Measurements from ENCODE around the gene CTSC.
"Not testable (repeated sequence)": the region's sequence is repeated elsewhere in the genome, so short reads cannot be mapped to it uniquely, and the experiment has no call there.

CTSC gene

GRCh38 chr11:88337987-88338668 is 592 bp upstream of the CTSC start:
- Mint-ChIP-seq H3K36me3 (peaks cover 10% of the 10 kb centered on the region), H3K4me1 (ENCODE audit: low read depth) (peaks cover 51% of the 10 kb centered on the region), H3K9me3 (ENCODE audit: low read depth) (no peaks in the 10 kb centered on the region), H3K27ac (peak overlapping the region; percentile 93), H3K4me3 (peak overlapping the region; percentile 90), H3K27me3 (no peaks in the 10 kb centered on the region)

- Mint-ChIP-seq H3K27me3 (no peaks in the 10 kb centered on the region), H3K27ac (peak overlapping the region; percentile 54), H3K4me1 (ENCODE audit: low read depth) (peaks cover 68% of the 10 kb centered on the region), H3K9me3 (ENCODE audit: low read depth) (no peaks in the 10 kb centered on the region), H3K36me3 (peaks cover 19% of the 10 kb centered on the region), H3K4me3 (peak overlapping the region; percentile 90)
Observed at GRCh38 chr11:88335284-88335683, 2.3 kb downstream of the CTSC start.

GRCh38 chr11:88333862-88334261 is 3.7 kb downstream of the CTSC start:
- peak overlapping the region; percentile 14 for H3K4me3 Mint-ChIP-seq
- H3K9me3 Mint-ChIP-seq (ENCODE audit: low read depth) = no peaks in the 10 kb centered on the region
- H3K27me3 Mint-ChIP-seq = no peaks in the 10 kb centered on the region
- peak overlapping the region; percentile 24 for H3K27ac Mint-ChIP-seq
- peaks cover 69% of the 10 kb centered on the region for H3K4me1 Mint-ChIP-seq (ENCODE audit: low read depth)
- peaks cover 21% of the 10 kb centered on the region for H3K36me3 Mint-ChIP-seq

GRCh38 chr11:88332851-88333250 is 4.7 kb downstream of the CTSC start:
- Mint-ChIP-seq H3K27ac (no peak overlapping the region), H3K27me3 (no peaks in the 10 kb centered on the region), H3K9me3 (ENCODE audit: low read depth) (no peaks in the 10 kb centered on the region), H3K4me1 (ENCODE audit: low read depth) (peaks cover 69% of the 10 kb centered on the region), H3K36me3 (peaks cover 21% of the 10 kb centered on the region), H3K4me3 (no peak overlapping the region)

- no peaks in the 10 kb centered on the region for H3K27me3 Mint-ChIP-seq
- peaks cover 26% of the 10 kb centered on the region for H3K36me3 Mint-ChIP-seq
- H3K9me3 Mint-ChIP-seq (ENCODE audit: low read depth) = no peaks in the 10 kb centered on the region
- no peak overlapping the region for H3K27ac Mint-ChIP-seq
- H3K4me1 Mint-ChIP-seq (ENCODE audit: low read depth) = peaks cover 82% of the 10 kb centered on the region
- H3K4me3 Mint-ChIP-seq = peak overlapping the region; percentile 18
Observed at GRCh38 chr11:88330826-88331428, 6.6 kb downstream of the CTSC start.

- H3K4me3 Mint-ChIP-seq = no peak overlapping the region
- no peaks in the 10 kb centered on the region for H3K9me3 Mint-ChIP-seq (ENCODE audit: low read depth)
- H3K27ac Mint-ChIP-seq = no peak overlapping the region
- H3K27me3 Mint-ChIP-seq = no peaks in the 10 kb centered on the region
- H3K4me1 Mint-ChIP-seq (ENCODE audit: low read depth) = peaks cover 82% of the 10 kb centered on the region
- peaks cover 28% of the 10 kb centered on the region for H3K36me3 Mint-ChIP-seq
Observed at GRCh38 chr11:88329563-88330250, 7.8 kb downstream of the CTSC start.

GRCh38 chr11:88327462-88328143 is 9.9 kb downstream of the CTSC start:
- Mint-ChIP-seq H3K9me3 (ENCODE audit: low read depth) (no peaks in the 10 kb centered on the region), H3K36me3 (peaks cover 33% of the 10 kb centered on the region), H3K4me3 (peak overlapping the region; percentile 7), H3K27me3 (no peaks in the 10 kb centered on the region), H3K4me1 (ENCODE audit: low read depth) (peaks cover 84% of the 10 kb centered on the region), H3K27ac (peak overlapping the region; percentile 29)

GRCh38 chr11:88327061-88327460 is 10.5 kb downstream of the CTSC start:
- Mint-ChIP-seq H3K27me3 (no peaks in the 10 kb centered on the region), H3K9me3 (ENCODE audit: low read depth) (no peaks in the 10 kb centered on the region), H3K4me1 (ENCODE audit: low read depth) (peaks cover 84% of the 10 kb centered on the region), H3K4me3 (no peak overlapping the region), H3K36me3 (peaks cover 39% of the 10 kb centered on the region), H3K27ac (no peak overlapping the region)

- H3K4me3 Mint-ChIP-seq = no peak overlapping the region
- no peaks in the 10 kb centered on the region for H3K9me3 Mint-ChIP-seq (ENCODE audit: low read depth)
- H3K27me3 Mint-ChIP-seq = no peaks in the 10 kb centered on the region
- H3K36me3 Mint-ChIP-seq = peaks cover 39% of the 10 kb centered on the region
- H3K27ac Mint-ChIP-seq = no peak overlapping the region
- H3K4me1 Mint-ChIP-seq (ENCODE audit: low read depth) = peaks cover 85% of the 10 kb centered on the region
Observed at GRCh38 chr11:88326099-88326498, 11.4 kb downstream of the CTSC start.

GRCh38 chr11:88324562-88325345 is 12.8 kb downstream of the CTSC start:
- H3K27me3 Mint-ChIP-seq = no peaks in the 10 kb centered on the region
- H3K4me3 Mint-ChIP-seq = no peak overlapping the region
- H3K36me3 Mint-ChIP-seq = peaks cover 36% of the 10 kb centered on the region
- peaks cover 87% of the 10 kb centered on the region for H3K4me1 Mint-ChIP-seq (ENCODE audit: low read depth)
- H3K27ac Mint-ChIP-seq = peak overlapping the region; percentile 12
- H3K9me3 Mint-ChIP-seq (ENCODE audit: low read depth) = no peaks in the 10 kb centered on the region

- Mint-ChIP-seq H3K4me1 (ENCODE audit: low read depth) (peaks cover 72% of the 10 kb centered on the region), H3K36me3 (peaks cover 34% of the 10 kb centered on the region)
- not testable (repeated sequence) for H3K4me3 Mint-ChIP-seq; H3K9me3 Mint-ChIP-seq (ENCODE audit: low read depth); H3K27ac Mint-ChIP-seq; H3K27me3 Mint-ChIP-seq
Observed at GRCh38 chr11:88322881-88323280, 14.7 kb downstream of the CTSC start.

- Mint-ChIP-seq H3K36me3 (peaks cover 36% of the 10 kb centered on the region), H3K4me1 (ENCODE audit: low read depth) (peaks cover 58% of the 10 kb centered on the region)
- H3K9me3 Mint-ChIP-seq (ENCODE audit: low read depth); H3K27ac Mint-ChIP-seq; H3K27me3 Mint-ChIP-seq; H3K4me3 Mint-ChIP-seq: not testable (repeated sequence)
Observed at GRCh38 chr11:88321412-88321811, 16.1 kb downstream of the CTSC start.

GRCh38 chr11:88320149-88320559 is 17.4 kb downstream of the CTSC start:
- Mint-ChIP-seq H3K27ac (no peak overlapping the region), H3K4me3 (no peak overlapping the region)

GRCh38 chr11:88318017-88318416 is 19.5 kb downstream of the CTSC start:
- Mint-ChIP-seq H3K4me1 (ENCODE audit: low read depth) (peaks cover 26% of the 10 kb centered on the region), H3K27ac (no peak overlapping the region), H3K36me3 (peaks cover 24% of the 10 kb centered on the region), H3K9me3 (ENCODE audit: low read depth) (no peaks in the 10 kb centered on the region), H3K27me3 (no peaks in the 10 kb centered on the region), H3K4me3 (no peak overlapping the region)

More at GRCh38 chr11:88320149-88320559, 17.4 kb downstream of the CTSC start:
- Mint-ChIP-seq H3K36me3 (peaks cover 30% of the 10 kb centered on the region), H3K27me3 (no peaks in the 10 kb centered on the region), H3K9me3 (ENCODE audit: low read depth) (no peaks in the 10 kb centered on the region), H3K4me1 (ENCODE audit: low read depth) (peaks cover 46% of the 10 kb centered on the region)

All from activated naive CD8-positive, alpha-beta T cell (primary cell).